ENCODE results near the gene CFAP100. TPM values are rescaled to one million over a fixed set of nuclear protein-coding genes. Genes with fewer than 3 reads are reported as not detected.

The CFAP100 gene
- total RNA-seq, 4 donors from 2014 or later: not detected

DNA sequence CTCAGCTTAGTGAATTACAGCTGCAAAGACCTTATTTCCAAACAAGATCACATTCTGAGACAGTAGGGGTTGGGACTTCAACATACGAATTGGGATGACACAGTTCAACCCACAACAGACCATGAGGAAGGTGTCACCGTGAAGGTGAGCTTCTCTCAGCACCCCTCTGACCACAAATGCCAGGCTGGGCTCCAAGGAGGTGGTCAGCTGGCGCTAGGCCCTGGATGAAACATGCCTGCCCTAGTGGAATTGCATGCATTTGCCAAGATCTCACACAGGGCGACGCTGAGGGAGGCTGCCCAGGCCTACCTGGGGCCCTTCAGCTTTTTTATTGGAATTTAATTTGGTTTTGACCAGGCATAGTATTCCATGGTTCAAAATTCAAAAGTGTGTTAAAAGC lies 1.8 kb downstream of the CFAP100 start:
- DNase-seq: no peak
- Histone ChIP-seq H3K4me1 (peaks cover 0 to 24% (median 3%) of the 10 kb centered on the region in 3 donors), H3K27me3 (peaks cover 0 to 38% (median 0%) of the 10 kb centered on the region in 4 donors), H3K36me3 (no peaks in the 10 kb centered on the region), H3K27ac (no peak overlapping the region), H3K9me3 (no peaks in the 10 kb centered on the region), H3K4me3 (no peak overlapping the region)
- WGBS, 2 donors: 87% methylated on average over 4 of the region's 5 CpGs; no CpG with 5 or more reads in 1 of the 2 donors
- intact Hi-C loops (cut with DNase I): loop anchor here (10.0 kb wide), 1 partner anchor 142 kb away; no protein-coding TSS in a partner anchor
- no peak for TF ChIP-seq CTCF (IDR thresholded peaks at IDR 0.05)
- no peak for TF ChIP-seq POLR2A (IDR thresholded peaks at IDR 0.05)

DNA sequence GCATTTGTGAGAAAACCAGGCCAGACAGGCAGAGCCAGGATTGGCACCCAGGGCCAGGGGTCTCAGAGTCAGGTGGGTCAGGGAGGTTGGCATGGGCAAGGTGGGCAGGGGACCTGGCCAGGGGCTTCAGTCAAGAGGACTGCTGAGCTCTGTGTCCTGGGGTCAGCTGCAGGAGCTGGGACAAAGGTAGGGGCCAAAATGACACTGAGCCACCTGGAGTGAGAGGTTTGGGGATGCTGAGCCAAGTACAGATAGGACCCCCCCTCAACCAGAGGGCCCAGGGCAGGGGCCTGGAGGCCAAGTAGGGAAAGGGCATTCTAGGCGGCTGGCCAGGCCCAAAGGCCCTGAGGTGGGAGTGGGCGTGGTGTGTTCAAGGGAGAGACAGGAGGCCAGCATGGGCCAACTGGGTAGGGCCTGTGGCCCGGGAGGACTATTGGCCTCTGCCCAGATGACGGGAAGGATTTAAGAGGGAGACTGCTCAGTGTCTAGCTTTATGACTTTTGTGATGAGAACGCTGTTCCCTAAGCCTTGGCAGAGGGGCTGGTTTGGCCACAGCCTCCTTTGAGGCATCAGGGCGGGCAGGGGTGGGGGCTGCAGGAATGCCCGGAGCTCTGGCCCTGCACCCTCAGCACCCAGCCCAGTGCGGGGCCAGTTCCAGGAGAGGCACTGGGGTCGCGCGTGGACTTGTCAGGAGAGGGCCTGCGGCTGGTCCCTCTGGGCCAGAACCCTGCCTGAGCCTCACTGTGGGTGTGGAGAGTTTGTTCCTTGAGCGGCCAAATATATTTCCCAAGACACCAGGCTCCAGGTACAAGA lies 3.1 kb downstream of the CFAP100 start:
- no peak for DNase-seq
- Histone ChIP-seq H3K27me3 (peaks cover 0 to 39% (median 0%) of the 10 kb centered on the region in 4 donors), H3K9me3 (no peaks in the 10 kb centered on the region), H3K4me1 (peaks cover 0 to 24% (median 3%) of the 10 kb centered on the region in 3 donors), H3K36me3 (no peaks in the 10 kb centered on the region), H3K4me3 (no peak overlapping the region), H3K27ac (no peak overlapping the region)
- WGBS, 2 donors: 60 to 74% methylated on average over 4 to 5 of the region's 13 CpGs
- TF ChIP-seq POLR2A (IDR thresholded peaks at IDR 0.05): no peak
- TF ChIP-seq CTCF (IDR thresholded peaks at IDR 0.05): no peak
- intact Hi-C loops (cut with DNase I): loop anchor here (10.0 kb wide), 1 partner anchor 143 kb away; no protein-coding TSS in a partner anchor

DNA sequence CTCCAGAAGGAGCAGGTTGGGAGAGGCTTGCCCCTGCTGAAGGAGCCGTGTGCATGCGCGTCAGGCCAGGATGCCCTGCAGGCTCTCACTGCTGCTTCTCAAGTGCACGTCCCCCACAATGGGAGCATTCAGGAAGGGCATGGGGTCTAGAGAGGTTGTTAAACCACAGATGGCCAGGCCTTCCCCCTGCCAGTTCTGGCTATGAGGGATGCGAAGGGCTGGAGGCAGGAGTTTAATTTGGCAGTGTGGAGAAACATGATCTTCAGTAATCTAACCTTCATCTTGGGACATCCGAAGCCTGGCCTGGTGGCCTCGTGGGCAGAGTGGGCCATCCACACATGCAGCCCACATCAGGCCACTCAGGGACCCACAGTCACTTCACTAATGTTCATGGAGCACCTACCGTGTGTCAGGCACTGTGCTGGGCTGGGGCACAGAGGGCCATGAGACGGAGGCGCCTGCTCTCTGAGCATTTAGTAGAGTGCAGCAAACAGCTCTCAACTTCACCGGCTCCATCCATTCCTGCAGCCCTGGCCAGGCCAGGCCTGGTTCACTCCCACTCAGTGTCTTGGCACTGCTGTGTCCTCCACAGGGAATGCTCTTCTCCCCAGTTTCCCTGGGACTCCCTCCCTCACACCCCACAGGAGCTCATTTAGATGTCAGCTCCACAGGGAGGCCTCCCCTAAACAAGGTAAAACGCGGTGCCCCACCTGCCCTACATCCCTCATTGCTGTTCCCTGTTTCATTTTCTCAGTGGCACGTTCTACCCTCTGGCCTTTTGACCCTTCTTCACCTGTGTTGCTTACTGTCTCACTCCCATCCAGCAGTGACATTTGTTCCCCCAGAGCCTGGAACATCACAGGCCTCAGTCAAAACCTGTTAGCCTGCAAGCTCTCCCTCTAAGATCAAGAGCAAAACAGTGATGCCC lies 4.0 kb downstream of the CFAP100 start:
- DNase-seq: no peak
- H3K27me3 ChIP-seq: peaks cover 0 to 34% (median 0%) of the 10 kb centered on the region in 4 donors
- H3K27ac ChIP-seq: peak overlapping the region in 3 of 4 donors; percentile 5 to 70 (median 20)
- no peaks in the 10 kb centered on the region for H3K9me3 ChIP-seq
- intact Hi-C loops (cut with DNase I): loop anchor here (10.0 kb wide), 1 partner anchor 144 kb away; no protein-coding TSS in a partner anchor
- H3K4me3 ChIP-seq: no peak overlapping the region
- TF ChIP-seq CTCF (IDR thresholded peaks at IDR 0.05) (no peak), POLR2A (IDR thresholded peaks at IDR 0.05) (no peak)
- peaks cover 0 to 24% (median 3%) of the 10 kb centered on the region in 3 donors for H3K4me1 ChIP-seq
- 74 to 79% methylated on average over 6 to 9 of the region's 14 CpGs for WGBS, 2 donors
- H3K36me3 ChIP-seq: no peaks in the 10 kb centered on the region

GRCh38 chr3:126399351-126399735 lies 4.6 kb downstream of the CFAP100 start:
- no peak for TF ChIP-seq POLR2A (IDR thresholded peaks at IDR 0.05)
- Histone ChIP-seq H3K4me3 (no peak overlapping the region), H3K27me3 (peaks cover 0 to 27% (median 0%) of the 10 kb centered on the region in 4 donors), H3K27ac (peak overlapping the region in 3 of 4 donors; percentile 34 to 70 (median 35)), H3K9me3 (no peaks in the 10 kb centered on the region), H3K36me3 (no peaks in the 10 kb centered on the region), H3K4me1 (peaks cover 0 to 22% (median 3%) of the 10 kb centered on the region in 3 donors)
- DNase-seq: no peak
- intact Hi-C loops (cut with DNase I): loop anchor here (10.0 kb wide), 1 partner anchor 145 kb away; no protein-coding TSS in a partner anchor
- 58 to 83% methylated on average over 1 of the region's 1 CpG for WGBS, 2 donors

- no peak overlapping the region for H3K4me3 ChIP-seq
- peaks cover 0 to 17% (median 0%) of the 10 kb centered on the region in 3 donors for H3K4me1 ChIP-seq
- peak overlapping the region in 3 of 4 donors; percentile 34 to 62 (median 35) for H3K27ac ChIP-seq
- TF ChIP-seq CTCF (IDR thresholded peaks at IDR 0.05) (no peak), POLR2A (IDR thresholded peaks at IDR 0.05) (no peak)
- H3K36me3 ChIP-seq: no peaks in the 10 kb centered on the region
- intact Hi-C loops (cut with DNase I): loop anchor here (10.0 kb wide), 1 partner anchor 145 kb away; no protein-coding TSS in a partner anchor
- no peak for DNase-seq
- H3K9me3 ChIP-seq: no peaks in the 10 kb centered on the region
- 57 to 93% methylated on average over 1 to 4 of the region's 4 CpGs for whole genome bisulfite sequencing, 2 donors
- H3K27me3 ChIP-seq: peaks cover 0 to 23% (median 0%) of the 10 kb centered on the region in 4 donors
These were observed 5.0 kb downstream of the CFAP100 start for GRCh38 chr3:126399756-126400155.

Measured in esophagus squamous epithelium (tissue), 5 donors.